Smooth muscle cell (in vitro differentiated cells): Measurements from ENCODE around the gene NOS1. TPM values are rescaled to one million over a fixed set of nuclear protein-coding genes. Genes with fewer than 3 reads are reported as not detected.

Source experiments
- DNase-seq: peaks from one replicate; lab custom pipeline; 2025; ENCODE audit not compliant: unreplicated experiment; lab: John Stamatoyannopoulos, UW
- H2AFZ ChIP-seq: fragments of 200-600 bp; sonication (generic); 2 replicates; pipeline ENCODE4 v1.6.0; 2016; ENCODE audit warnings: antibody characterized with exemption, low read depth, mild to moderate bottlenecking
- H3F3A ChIP-seq: fragments of 200-600 bp; sonication (generic); 2 replicates; pipeline ENCODE4 v1.6.0; 2017; ENCODE audit warnings: antibody characterized with exemption, low read depth
- H3K27ac ChIP-seq: fragments of 200-600 bp; sonication (generic); 2 replicates; pipeline ENCODE4 v1.5.1; 2016; ENCODE audit warnings: low read depth, mild to moderate bottlenecking
- H3K27me3 ChIP-seq: fragments of 200-600 bp; sonication (generic); 2 replicates; pipeline ENCODE4 v1.6.1; 2016; ENCODE audit warnings: low read depth, mild to moderate bottlenecking
- H3K36me3 ChIP-seq: fragments of 200-600 bp; sonication (generic); 2 replicates; pipeline ENCODE4 v1.5.1; 2016; ENCODE audit warnings: low read depth
- H3K4me1 ChIP-seq: fragments of 200-600 bp; sonication (generic); 2 replicates; pipeline ENCODE4 v1.5.1; 2016; ENCODE audit warnings: low read depth
- H3K4me2 ChIP-seq: fragments of 200-600 bp; sonication (generic); 2 replicates; pipeline ENCODE4 v1.6.0; 2016; ENCODE audit warnings: mild to moderate bottlenecking
- H3K4me3 ChIP-seq: fragments of 200-600 bp; sonication (generic); 2 replicates; pipeline ENCODE4 v1.5.1; 2016; ENCODE audit warnings: mild to moderate bottlenecking
- H3K79me2 ChIP-seq: fragments of 200-600 bp; sonication (generic); 2 replicates; pipeline ENCODE4 v1.6.0; 2016; ENCODE audit warnings: low read depth, mild to moderate bottlenecking
- H3K9ac ChIP-seq: fragments of 200-600 bp; sonication (generic); 2 replicates; pipeline ENCODE4 v1.6.0; 2016; ENCODE audit warnings: low read depth
- H3K9me3 ChIP-seq: fragments of 200-600 bp; sonication (generic); replicated peaks from 2 replicates; pipeline ENCODE4 v1.5.1; 2016; ENCODE audit warnings: low read depth
- H4K20me1 ChIP-seq: fragments of 200-600 bp; sonication (generic); 2 replicates; pipeline ENCODE4 v1.6.0; 2016; ENCODE audit warnings: low read depth
- CTCF ChIP-seq: fragments of 200-600 bp; sonication (generic); IDR thresholded peaks from 2 replicates; pipeline ENCODE4 v1.5.1; 2017; ENCODE audit warnings: borderline replicate concordance, mild to moderate bottlenecking, antibody characterized with exemption; ENCODE audit not compliant: insufficient read depth, poor library complexity, severe bottlenecking
- WGBS: methylation state at CpG from one replicate; pipeline ENCODE4 v1.1.7; 2016; ENCODE audit warnings: low lambda C conversion rate; 5-methylcytosine and 5-hydroxymethylcytosine counted together
- polyA plus RNA-seq: library from polyadenylated mRNA; unstranded; fragments of >200 nt; fragmentation: Nextera tagmentation; extraction: Ambion mirVana; gene quantifications from 2 replicates; pipeline ENCODE4 v1.2.1, GENCODE V29; 2016
- total RNA-seq: library from RNA; depleted of rRNA; stranded (reverse); fragments of >200 nt; gene quantifications from 2 replicates; pipeline ENCODE4 v1.2.3, GENCODE V29; 2014

The NOS1 gene
- total and polyA plus RNA-seq, 2 experiments from 2014 or later, result 0.09 TPM; not detected in 1

- DNase-seq, result no peak
- TF ChIP-seq CTCF, result no peak
- H3K36me3 ChIP-seq, result no peaks in the 10 kb centered on the region
- H4K20me1 ChIP-seq, result no peaks in the 10 kb centered on the region
- no peak overlapping the region for H3K4me2 ChIP-seq
- no peak overlapping the region for H3K27ac ChIP-seq
- H3K9ac ChIP-seq, result no peak overlapping the region
- H3K27me3 ChIP-seq, result no peaks in the 10 kb centered on the region
- no peaks in the 10 kb centered on the region for H3K9me3 ChIP-seq
- H3K4me3 ChIP-seq, result no peak overlapping the region
- no peaks in the 10 kb centered on the region for H3K79me2 ChIP-seq
- H2AFZ ChIP-seq, result no peak overlapping the region
- no peaks in the 10 kb centered on the region for H3F3A ChIP-seq
- no peaks in the 10 kb centered on the region for H3K4me1 ChIP-seq
Observed at GRCh38 chr12:117395766-117396165, 34.3 kb upstream of the NOS1 start.

GRCh38 chr12:117394491-117394890 is 33.1 kb upstream of the NOS1 start:
- H3F3A ChIP-seq, result no peaks in the 10 kb centered on the region
- H3K4me2 ChIP-seq, result no peak overlapping the region
- WGBS, result 87% methylated on average over 1 of the region's 1 CpG
- no peak overlapping the region for H2AFZ ChIP-seq
- no peak overlapping the region for H3K4me3 ChIP-seq
- DNase-seq, result no peak
- no peak for TF ChIP-seq CTCF
- no peaks in the 10 kb centered on the region for H3K4me1 ChIP-seq
- H3K27me3 ChIP-seq, result no peaks in the 10 kb centered on the region
- no peak overlapping the region for H3K27ac ChIP-seq
- H3K9me3 ChIP-seq, result no peaks in the 10 kb centered on the region
- H4K20me1 ChIP-seq, result no peaks in the 10 kb centered on the region
- no peak overlapping the region for H3K9ac ChIP-seq
- H3K36me3 ChIP-seq, result no peaks in the 10 kb centered on the region
- no peaks in the 10 kb centered on the region for H3K79me2 ChIP-seq

GRCh38 chr12:117393656-117394055 is 32.2 kb upstream of the NOS1 start:
- no peaks in the 10 kb centered on the region for H3K79me2 ChIP-seq
- H3F3A ChIP-seq, result no peaks in the 10 kb centered on the region
- no peaks in the 10 kb centered on the region for H3K9me3 ChIP-seq
- no peak for TF ChIP-seq CTCF
- no peak overlapping the region for H3K4me3 ChIP-seq
- H3K27me3 ChIP-seq, result no peaks in the 10 kb centered on the region
- no peaks in the 10 kb centered on the region for H3K4me1 ChIP-seq
- no peak overlapping the region for H3K27ac ChIP-seq
- no peak overlapping the region for H3K4me2 ChIP-seq
- 88% methylated on average over 6 of the region's 7 CpGs for WGBS
- no peak overlapping the region for H3K9ac ChIP-seq
- DNase-seq, result no peak
- no peaks in the 10 kb centered on the region for H3K36me3 ChIP-seq
- H4K20me1 ChIP-seq, result no peaks in the 10 kb centered on the region
- no peak overlapping the region for H2AFZ ChIP-seq

GRCh38 chr12:117390866-117391265 is 29.4 kb upstream of the NOS1 start:
- Histone ChIP-seq H2AFZ (no peak overlapping the region), H3F3A (no peaks in the 10 kb centered on the region), H3K36me3 (no peaks in the 10 kb centered on the region), H4K20me1 (no peaks in the 10 kb centered on the region), H3K4me3 (no peak overlapping the region), H3K9me3 (no peaks in the 10 kb centered on the region), H3K4me1 (no peaks in the 10 kb centered on the region), H3K27me3 (no peaks in the 10 kb centered on the region), H3K79me2 (no peaks in the 10 kb centered on the region), H3K27ac (no peak overlapping the region), H3K9ac (no peak overlapping the region), H3K4me2 (no peak overlapping the region)
- DNase-seq, result no peak
- 95% methylated on average over 5 of the region's 5 CpGs for WGBS
- TF ChIP-seq CTCF, result no peak
